Activated B cell treated with CpG ODN at 0.5 μM for 24 hours (primary cell): ENCODE results near the gene HYCC2. TPM values are rescaled to one million over a fixed set of nuclear protein-coding genes. Genes with fewer than 3 reads are reported as not detected.
A peak's percentile ranks its signal among the peaks of the same experiment; 100 is the strongest.
"Not testable (repeated sequence)": the region's sequence is repeated elsewhere in the genome, so short reads cannot be mapped to it uniquely, and the experiment has no call there.

ENCODE experiments used
- ATAC-seq: fragments of 200-7000 bp; cut with Tn5 transposase; one replicate; pipeline ENCODE4 v1.10.0; 2021; ENCODE audit warnings: low read depth, mild to moderate bottlenecking, moderate library complexity
- CTCF ChIA-PET: fragments of 350-600 bp; sonication (Branson Sonifier 250); formaldehyde crosslinking; loops from one replicate; lab custom pipeline; 2021; ENCODE audit warnings: antibody characterized with exemption; lab: Charles Lee
- POLR2A ChIA-PET: fragments of 350-600 bp; sonication (Branson Sonifier 250); formaldehyde crosslinking; loops from one replicate; lab custom pipeline; 2021; ENCODE audit warnings: antibody characterized with exemption; lab: Charles Lee
- DNase-seq: peaks from one replicate; pipeline ENCODE4 v3.0.0; 2022
- H3K27ac Mint-ChIP-seq: one replicate; pipeline ENCODE4 v1.8.0; 2020; ENCODE audit warnings: mixed read lengths
- H3K27me3 Mint-ChIP-seq: one replicate; pipeline ENCODE4 v1.8.0; 2021; ENCODE audit warnings: mixed read lengths
- H3K36me3 Mint-ChIP-seq: one replicate; pipeline ENCODE4 v1.8.0; 2021; ENCODE audit warnings: low read depth, mixed read lengths
- H3K4me1 Mint-ChIP-seq: one replicate; pipeline ENCODE4 v1.8.0; 2021; ENCODE audit warnings: mixed read lengths
- H3K4me3 Mint-ChIP-seq: one replicate; pipeline ENCODE4 v1.8.0; 2020; ENCODE audit warnings: mild to moderate bottlenecking, mixed read lengths
- H3K9me3 Mint-ChIP-seq: one replicate; pipeline ENCODE4 v1.8.0; 2020; ENCODE audit warnings: mixed read lengths
- intact Hi-C: fragments of 100-400 bp; cut with micrococcal nuclease; formaldehyde crosslinking; loops from one replicate; pipeline ENCODE4 v1.15.1; 2024
- total RNA-seq: library from RNA; stranded (reverse); gene quantifications from 2 replicates; pipeline ENCODE4 v1.2.3, GENCODE V29; 2022
- TF ChIP-seq, protein P1 (sequence below): fragments of 200-600 bp; IDR thresholded peaks from one replicate; pipeline ENCODE4 v1.8.0; 2022; ENCODE audit warnings: antibody characterized with exemption, mild to moderate bottlenecking

Gene HYCC2
- total RNA-seq = 32.0 and 39.6 TPM in 2 replicates

DNA sequence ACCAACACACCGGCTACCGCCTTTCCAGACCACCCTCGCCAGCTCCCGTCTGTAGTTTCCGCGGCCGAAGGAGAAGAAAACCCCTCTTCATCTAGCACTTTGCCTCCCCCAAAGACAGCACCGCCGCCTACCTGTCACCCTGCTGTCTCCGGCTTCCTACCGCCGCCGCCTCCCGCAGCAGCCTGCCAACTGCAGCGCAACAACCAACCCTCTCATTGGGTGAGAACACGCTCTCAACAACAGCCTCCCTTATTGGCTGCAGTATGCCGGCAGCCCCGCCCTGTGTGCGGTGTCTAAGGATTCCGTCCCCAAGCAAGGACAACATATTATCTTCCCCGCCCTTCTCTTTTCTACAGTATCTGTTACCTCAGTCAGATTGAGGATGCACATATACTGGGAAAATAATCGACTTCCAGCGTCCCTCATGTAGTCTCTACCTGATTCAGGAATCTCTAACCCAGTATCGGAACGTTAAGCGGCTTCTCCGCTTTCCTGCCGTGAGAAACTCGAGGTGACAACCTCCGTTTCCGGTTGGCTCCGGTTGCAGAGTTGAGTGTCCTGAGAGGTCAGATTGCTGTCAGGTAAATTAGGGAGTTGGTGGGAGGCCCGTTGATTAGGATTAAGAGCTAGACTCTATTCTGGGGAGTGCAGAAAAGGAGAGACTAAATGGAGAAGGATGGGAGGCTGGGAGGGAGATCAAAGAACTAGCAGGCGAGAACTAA is at the start of gene HYCC2, which contains the start of gene NDUFB3:
Gene HYCC2, minus strand, starts transcription at position 193 of the 722 bp plus-strand sequence. CDS start 47,662 bp downstream, outside the sequence.
Gene NDUFB3, plus strand, starts transcription at position 523 of the 722 bp plus-strand sequence. CDS start 6,882 bp downstream, outside the sequence.
- Mint-ChIP-seq H3K9me3 (no peaks in the 10 kb centered on the region), H3K27me3 (no peaks in the 10 kb centered on the region), H3K36me3 (peaks cover 15% of the 10 kb centered on the region), H3K4me1 (peaks cover 50% of the 10 kb centered on the region), H3K27ac (peak within 1 kb of the TSS; percentile 96), H3K4me3 (peak within 1 kb of the TSS; percentile 98)
- peak; percentile 96 for ATAC-seq
- TF ChIP-seq, protein P1, sequence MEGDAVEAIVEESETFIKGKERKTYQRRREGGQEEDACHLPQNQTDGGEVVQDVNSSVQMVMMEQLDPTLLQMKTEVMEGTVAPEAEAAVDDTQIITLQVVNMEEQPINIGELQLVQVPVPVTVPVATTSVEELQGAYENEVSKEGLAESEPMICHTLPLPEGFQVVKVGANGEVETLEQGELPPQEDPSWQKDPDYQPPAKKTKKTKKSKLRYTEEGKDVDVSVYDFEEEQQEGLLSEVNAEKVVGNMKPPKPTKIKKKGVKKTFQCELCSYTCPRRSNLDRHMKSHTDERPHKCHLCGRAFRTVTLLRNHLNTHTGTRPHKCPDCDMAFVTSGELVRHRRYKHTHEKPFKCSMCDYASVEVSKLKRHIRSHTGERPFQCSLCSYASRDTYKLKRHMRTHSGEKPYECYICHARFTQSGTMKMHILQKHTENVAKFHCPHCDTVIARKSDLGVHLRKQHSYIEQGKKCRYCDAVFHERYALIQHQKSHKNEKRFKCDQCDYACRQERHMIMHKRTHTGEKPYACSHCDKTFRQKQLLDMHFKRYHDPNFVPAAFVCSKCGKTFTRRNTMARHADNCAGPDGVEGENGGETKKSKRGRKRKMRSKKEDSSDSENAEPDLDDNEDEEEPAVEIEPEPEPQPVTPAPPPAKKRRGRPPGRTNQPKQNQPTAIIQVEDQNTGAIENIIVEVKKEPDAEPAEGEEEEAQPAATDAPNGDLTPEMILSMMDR = no peak
- peak; percentile 77 for DNase-seq
- intact Hi-C loops = loop anchor here (1.0 to 10.0 kb wide), 14 partner anchors 47 to 1196 kb away; partner anchors contain the start of genes BZW1, CLK1, MAIP1 and NIF3L1
- ChIA-PET POLR2A (interaction anchor here (0.5 to 3.5 kb wide), 7 partner anchors 11 to 183 kb away, joined by 3 to 46 read pairs (median 6); partner anchors contain the start of genes CFLAR, NIF3L1 and PPIL3), CTCF (interaction anchor here (1.0 to 1.6 kb wide), 5 partner anchors 51 to 161 kb away, joined by 3 to 10 read pairs (median 4); no protein-coding TSS in a partner anchor)

DNA sequence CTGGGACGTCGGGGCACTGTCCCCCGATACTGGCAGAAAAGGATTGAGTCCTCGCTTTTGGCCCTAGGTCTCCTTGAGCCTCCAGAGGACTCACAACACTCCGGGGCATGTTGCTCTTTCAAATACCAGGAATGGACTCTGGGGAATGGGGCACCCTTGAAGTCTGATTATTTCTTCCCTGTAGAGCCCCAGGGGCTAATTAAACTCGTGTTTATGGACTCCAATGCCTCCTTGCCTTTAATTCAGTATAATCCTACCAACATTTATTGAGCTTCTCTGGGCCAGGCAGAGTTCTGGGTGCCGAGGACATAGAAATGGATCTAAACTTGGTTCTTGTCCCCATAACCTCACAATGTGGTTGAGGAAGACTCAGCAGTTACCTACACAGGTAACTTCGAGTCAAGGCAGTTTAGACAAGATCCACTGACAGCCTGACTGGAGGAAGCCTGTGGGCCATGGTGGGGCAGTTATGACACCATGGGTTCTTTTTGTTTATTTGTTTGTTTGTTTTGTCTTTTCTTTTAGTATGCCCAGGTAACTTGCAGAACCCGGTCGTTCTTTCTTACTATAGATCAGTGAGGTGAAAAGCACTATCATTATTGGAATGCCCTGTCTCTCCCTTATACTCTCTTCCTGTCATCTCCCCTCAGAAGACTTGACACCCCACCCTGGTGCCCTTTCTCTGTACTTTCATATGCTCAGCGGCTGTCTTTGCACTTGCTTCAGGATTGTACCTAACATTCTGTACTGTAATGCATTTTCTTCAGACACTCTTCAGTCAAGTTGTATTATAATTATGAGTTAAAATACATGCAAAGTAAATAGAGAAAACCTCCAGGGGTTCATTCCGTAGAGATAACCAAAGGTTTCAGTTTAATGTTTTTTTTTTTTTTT is 47.7 kb upstream of the HYCC2 start:
- DNase-seq (no peak), ATAC-seq (peak; percentile 2)
- TF ChIP-seq, protein P1 = no peak

DNA sequence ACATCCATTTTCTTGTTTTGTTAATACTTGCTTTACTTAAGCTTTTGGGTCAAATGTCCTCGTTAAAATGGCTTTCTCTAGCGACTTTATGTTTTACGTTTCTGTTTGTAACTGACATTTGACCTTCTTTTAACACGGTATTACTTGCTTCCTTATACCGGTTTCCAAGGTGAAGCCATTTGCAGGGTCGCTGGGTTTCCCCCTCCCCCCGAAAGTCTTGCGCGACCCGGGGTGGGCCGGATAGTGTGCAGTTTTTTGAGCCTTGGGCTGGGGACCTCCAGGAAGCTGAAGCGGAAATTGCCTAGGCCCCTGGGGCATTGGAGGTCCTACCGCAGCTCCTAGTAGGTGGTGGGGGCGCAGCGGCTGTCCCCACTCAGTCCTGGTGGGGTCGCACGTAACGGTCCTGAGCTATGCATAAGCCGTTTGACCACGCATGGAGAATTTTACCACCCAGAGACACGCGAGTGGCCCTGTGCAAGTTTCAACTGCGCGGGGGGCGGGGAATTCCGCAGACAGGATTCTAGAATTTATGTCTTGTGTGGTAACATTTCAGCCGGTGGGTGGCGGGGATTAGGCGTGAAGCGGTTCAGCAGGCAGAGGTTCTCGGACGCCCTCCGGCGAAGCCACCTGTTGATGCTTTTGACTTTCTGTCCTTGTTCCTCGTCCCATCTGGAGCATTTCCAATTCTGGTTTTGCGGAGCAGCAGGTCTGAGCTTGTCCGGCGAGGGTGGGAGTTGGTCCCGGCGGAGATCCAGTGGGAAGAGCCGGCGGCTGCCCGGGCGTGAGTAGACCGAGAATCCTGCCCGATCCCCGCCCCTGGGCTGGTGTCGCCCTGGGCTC is 46.9 kb upstream of the HYCC2 start:
- Mint-ChIP-seq H3K36me3 (peaks cover 52% of the 10 kb centered on the region), H3K9me3 (no peaks in the 10 kb centered on the region), H3K4me3 (peak overlapping the region; percentile 100), H3K4me1 (peaks cover 77% of the 10 kb centered on the region), H3K27ac (peak overlapping the region; percentile 99), H3K27me3 (no peaks in the 10 kb centered on the region)
- peak; percentile 78 for DNase-seq
- ChIA-PET CTCF (interaction anchor here (0.7 to 4.9 kb wide), 19 partner anchors 10 to 155 kb away, joined by 3 to 51 read pairs (median 7); partner anchors contain the start of genes CASP10 and ORC2), POLR2A (interaction anchor here (0.5 to 5.2 kb wide), 28 partner anchors 10 to 405 kb away, joined by 3 to 147 read pairs (median 6); partner anchors contain the start of genes CASP10, CASP8, CLK1 and HYCC2)
- TF ChIP-seq, protein P1 = no peak
- ATAC-seq = peak; percentile 70
- intact Hi-C loops = loop anchor here (1.0 to 5.0 kb wide), 16 partner anchors 9 to 664 kb away; partner anchors contain the start of genes ALS2, BZW1, CLK1 and HYCC2

More for the DNA sequence above, 47.7 kb upstream of the HYCC2 start:
- no peaks in the 10 kb centered on the region for H3K9me3 Mint-ChIP-seq
- POLR2A ChIA-PET = interaction anchor here (0.5 to 5.2 kb wide), 20 partner anchors 11 to 332 kb away, joined by 3 to 147 read pairs (median 14); partner anchors contain the start of genes CASP10, CASP8, CLK1 and HYCC2
- H3K27ac Mint-ChIP-seq = peak overlapping the region; percentile 99
- H3K27me3 Mint-ChIP-seq = no peaks in the 10 kb centered on the region
- intact Hi-C loops = loop anchor here (1.0 to 5.0 kb wide), 16 partner anchors 8 to 663 kb away; partner anchors contain the start of genes ALS2, BZW1, CLK1 and HYCC2
- peaks cover 58% of the 10 kb centered on the region for H3K36me3 Mint-ChIP-seq
- H3K4me3 Mint-ChIP-seq = peak overlapping the region; percentile 100
- CTCF ChIA-PET = interaction anchor here (0.7 to 4.9 kb wide), 14 partner anchors 9 to 113 kb away, joined by 3 to 51 read pairs (median 8); partner anchors contain the start of gene CASP10
- H3K4me1 Mint-ChIP-seq = peaks cover 81% of the 10 kb centered on the region

DNA sequence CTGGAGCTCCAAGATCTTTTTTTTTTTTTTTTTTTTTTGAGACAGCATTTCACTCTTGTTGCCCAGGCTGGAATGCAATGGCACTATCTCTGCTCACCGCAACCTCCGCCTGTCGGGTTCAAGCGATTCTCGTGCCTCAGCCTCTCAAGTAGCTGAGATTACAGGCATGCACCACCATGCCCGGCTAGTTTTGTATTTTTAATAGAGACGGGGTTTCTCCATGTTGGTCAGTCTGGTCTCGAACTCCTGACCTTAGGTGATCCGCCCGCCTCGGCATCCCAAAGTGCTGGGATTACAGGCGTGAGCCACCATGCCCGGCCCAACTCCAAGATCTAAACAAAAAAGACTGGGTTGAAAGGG is 46.2 kb upstream of the HYCC2 start:
- not testable (repeated sequence) for H3K9me3 Mint-ChIP-seq, DNase-seq, ATAC-seq, H3K27me3 Mint-ChIP-seq
- ChIA-PET POLR2A (interaction anchor here (0.5 to 5.2 kb wide), 33 partner anchors 11 to 1006 kb away, joined by 3 to 147 read pairs (median 6); partner anchors contain the start of genes CASP10, CASP8, CLK1 and HYCC2), CTCF (interaction anchor here (1.2 to 4.9 kb wide), 18 partner anchors 10 to 154 kb away, joined by 3 to 51 read pairs (median 8); partner anchors contain the start of genes CASP10 and ORC2)
- Mint-ChIP-seq H3K4me1 (peaks cover 73% of the 10 kb centered on the region), H3K36me3 (peaks cover 46% of the 10 kb centered on the region), H3K4me3 (peak overlapping the region; percentile 100), H3K27ac (peak overlapping the region; percentile 99)
- intact Hi-C loops = loop anchor here (1.0 to 5.0 kb wide), 18 partner anchors 10 to 1149 kb away; partner anchors contain the start of genes ALS2, BZW1, CLK1 and HYCC2
